ENCODE results near the gene RHOF. TPM values are rescaled to one million over a fixed set of nuclear protein-coding genes. Genes with fewer than 3 reads are reported as not detected.

Gene RHOF
- polyA plus RNA-seq, 1 of the 3 experiments (the other 2 are of a cell fraction), result 5.0 TPM

GRCh38 chr12:121781484-121781997, 11.9 kb downstream of the RHOF start:
- no peak overlapping the region for H3K27ac ChIP-seq (ENCODE audit: low read depth in 2 of 2, low read length in 1 of 2)
- ChIA-PET CTCF (interaction anchor here (1.0 to 25.7 kb wide), 6 partner anchors 8 to 107 kb away, joined by 3 to 382 read pairs (median 8); partner anchors contain the start of genes PSMD9 and RHOF), POLR2A (interaction anchor here (1.4 kb wide), 1 partner anchor 13 kb away, joined by 4 read pairs; no protein-coding TSS in a partner anchor)
- WGBS (ENCODE audit: low lambda C conversion rate), result 79% methylated on average over 12 of the region's 12 CpGs
- H3K4me3 ChIP-seq (ENCODE audit: low read depth in 2 of 2, low read length in 1 of 2), result no peak overlapping the region
- H3K79me2 ChIP-seq (ENCODE audit: insufficient read depth), result no peaks in the 10 kb centered on the region; the same call in 1 of the 2 replicates
- H3F3A ChIP-seq (replicated peaks; ENCODE audit: insufficient read depth), result peaks cover 23% of the 10 kb centered on the region
- no peaks in the 10 kb centered on the region for H4K20me1 ChIP-seq (ENCODE audit: insufficient read depth)
- TF ChIP-seq JUND (IDR thresholded peaks at IDR 0.05), result no peak
- no peak for TF ChIP-seq GATA2 (CRISPR knock-in tag; IDR thresholded peaks at IDR 0.05)
- TF ChIP-seq FOXJ3 (CRISPR knock-in tag; IDR thresholded peaks at IDR 0.05), result no peak
- TF ChIP-seq EZH2phosphoT487 (IDR thresholded peaks at IDR 0.05; ENCODE audit: borderline replicate concordance, low read depth), result no peak
- TF ChIP-seq, protein P1, sequence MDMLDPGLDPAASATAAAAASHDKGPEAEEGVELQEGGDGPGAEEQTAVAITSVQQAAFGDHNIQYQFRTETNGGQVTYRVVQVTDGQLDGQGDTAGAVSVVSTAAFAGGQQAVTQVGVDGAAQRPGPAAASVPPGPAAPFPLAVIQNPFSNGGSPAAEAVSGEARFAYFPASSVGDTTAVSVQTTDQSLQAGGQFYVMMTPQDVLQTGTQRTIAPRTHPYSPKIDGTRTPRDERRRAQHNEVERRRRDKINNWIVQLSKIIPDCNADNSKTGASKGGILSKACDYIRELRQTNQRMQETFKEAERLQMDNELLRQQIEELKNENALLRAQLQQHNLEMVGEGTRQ (IDR thresholded peaks at IDR 0.05; ENCODE audit: borderline replicate concordance, low read depth, low read length), result no peak
- no peak for TF ChIP-seq CTCF (IDR thresholded peaks at IDR 0.05)
- no peak for TF ChIP-seq USF1 (IDR thresholded peaks at IDR 0.05; ENCODE audit: borderline replicate concordance, low read depth)
- TF ChIP-seq TCF12 (IDR thresholded peaks at IDR 0.05), result no peak
- TF ChIP-seq RFX5 (IDR thresholded peaks at IDR 0.05; ENCODE audit: low read length), result no peak
- TF ChIP-seq, protein P2, sequence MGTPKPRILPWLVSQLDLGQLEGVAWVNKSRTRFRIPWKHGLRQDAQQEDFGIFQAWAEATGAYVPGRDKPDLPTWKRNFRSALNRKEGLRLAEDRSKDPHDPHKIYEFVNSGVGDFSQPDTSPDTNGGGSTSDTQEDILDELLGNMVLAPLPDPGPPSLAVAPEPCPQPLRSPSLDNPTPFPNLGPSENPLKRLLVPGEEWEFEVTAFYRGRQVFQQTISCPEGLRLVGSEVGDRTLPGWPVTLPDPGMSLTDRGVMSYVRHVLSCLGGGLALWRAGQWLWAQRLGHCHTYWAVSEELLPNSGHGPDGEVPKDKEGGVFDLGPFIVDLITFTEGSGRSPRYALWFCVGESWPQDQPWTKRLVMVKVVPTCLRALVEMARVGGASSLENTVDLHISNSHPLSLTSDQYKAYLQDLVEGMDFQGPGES (IDR thresholded peaks at IDR 0.05; ENCODE audit: low read depth, low read length), result no peak
- no peak for TF ChIP-seq PBX3 (IDR thresholded peaks at IDR 0.05)
- TF ChIP-seq CHD2 (IDR thresholded peaks at IDR 0.05; ENCODE audit: low read length, partially characterized antibody), result no peak
- TF ChIP-seq MXI1 (IDR thresholded peaks at IDR 0.05; ENCODE audit: low read depth, low read length), result no peak
- TF ChIP-seq MEF2A (IDR thresholded peaks at IDR 0.05; ENCODE audit: borderline replicate concordance, low read depth), result no peak
- no peak for TF ChIP-seq RXRA (IDR thresholded peaks at IDR 0.05; ENCODE audit: borderline replicate concordance, low read depth)
- no peak for TF ChIP-seq ZBTB33 (IDR thresholded peaks at IDR 0.05; ENCODE audit: borderline replicate concordance, low read depth)
- no peak for TF ChIP-seq FOSL2 (IDR thresholded peaks at IDR 0.05; ENCODE audit: borderline replicate concordance, low read depth)
- H3K4me2 ChIP-seq, result no peak overlapping the region
- peaks cover 0 to 13% of the 10 kb centered on the region in 2 experiments; a peak in 2 of 4 replicates for H3K4me1 ChIP-seq (ENCODE audit: control insufficient read depth in 1 of 2, insufficient read depth in 2 of 2, low read depth in 1 of 2, low read length in 1 of 2)
- no peak for DNase-seq
- no peak overlapping the region for H2AFZ ChIP-seq (ENCODE audit: low read depth)
- no peaks in the 10 kb centered on the region for H3K27me3 ChIP-seq (ENCODE audit: insufficient read depth)
- no peaks in the 10 kb centered on the region for H3K9me2 ChIP-seq
- peaks cover 0 to 10% of the 10 kb centered on the region in 2 experiments for H3K36me3 ChIP-seq (replicated peaks in 1 of 2; ENCODE audit: control insufficient read depth in 1 of 2, insufficient read depth in 2 of 2, low read length in 1 of 2)
- H3K9ac ChIP-seq, result no peak overlapping the region
- H3K9me3 ChIP-seq, result no peaks in the 10 kb centered on the region

Measured in SK-N-SH (cell line).